ENCODE measurements around the gene NOL8. TPM values are rescaled to one million over a fixed set of nuclear protein-coding genes. Genes with fewer than 3 reads are reported as not detected.
A peak's percentile ranks its signal among the peaks of the same experiment; 100 is the strongest.

NOL8 gene
- 38.6 and 40.1 TPM in 2 replicates for total RNA-seq
- long read RNA-seq, transcript NOL8-204 (7 exons, 1,098 nt) = major isoform, 14 of 127 reads
- long read RNA-seq, partial matches to known transcripts = 99 of 127 reads
- long read RNA-seq, other reads (novel, unspliced or antisense) = 13 of 127 reads

GRCh38 chr9:92325269-92325990, at the start of gene NOL8, which contains the start of gene CENPP:
TSS of gene NOL8 (minus strand) at chr9:92325350. CDS start at chr9:92324161, 1,189 bp downstream.
TSS of gene CENPP (plus strand) at chr9:92325953.
- H3K36me3 Mint-ChIP-seq (ENCODE audit: low read depth) = no peaks in the 10 kb centered on the region
- peak within 1 kb of the TSS; percentile 99 for H3K4me3 Mint-ChIP-seq
- H3K9me3 Mint-ChIP-seq = no peaks in the 10 kb centered on the region
- H3K27me3 Mint-ChIP-seq (ENCODE audit: low read depth) = no peaks in the 10 kb centered on the region
- peak within 1 kb of the TSS; percentile 99 for H3K27ac Mint-ChIP-seq (ENCODE audit: unreplicated experiment)
- H3K4me1 Mint-ChIP-seq = peaks cover 30% of the 10 kb centered on the region
- DNase-seq (ENCODE audit: low read depth, low spot score) = peak; percentile 67
- no peak for TF ChIP-seq CTCF (conservative IDR thresholded peaks at IDR 0.05)

GRCh38 chr9:92373167-92373566, 48.0 kb upstream of the NOL8 start:
- Mint-ChIP-seq H3K4me3 (no peak overlapping the region), H3K4me1 (no peaks in the 10 kb centered on the region), H3K9me3 (peaks cover 6% of the 10 kb centered on the region), H3K27me3 (ENCODE audit: low read depth) (no peaks in the 10 kb centered on the region), H3K27ac (ENCODE audit: unreplicated experiment) (no peak overlapping the region), H3K36me3 (ENCODE audit: low read depth) (peaks cover 13% of the 10 kb centered on the region)
- DNase-seq (ENCODE audit: low read depth, low spot score) = no peak
- no peak for TF ChIP-seq CTCF (conservative IDR thresholded peaks at IDR 0.05)

GRCh38 chr9:92369075-92369474, 43.9 kb upstream of the NOL8 start:
- no peak for DNase-seq (ENCODE audit: low read depth, low spot score)
- H3K27me3 Mint-ChIP-seq (ENCODE audit: low read depth) = no peaks in the 10 kb centered on the region

GRCh38 chr9:92360083-92360482, 34.9 kb upstream of the NOL8 start:
- peak overlapping the region; percentile 12 for H3K27ac Mint-ChIP-seq (ENCODE audit: unreplicated experiment)
- peaks cover 5% of the 10 kb centered on the region for H3K9me3 Mint-ChIP-seq
- peaks cover 19% of the 10 kb centered on the region for H3K36me3 Mint-ChIP-seq (ENCODE audit: low read depth)
- peaks cover 13% of the 10 kb centered on the region for H3K4me1 Mint-ChIP-seq
- no peaks in the 10 kb centered on the region for H3K27me3 Mint-ChIP-seq (ENCODE audit: low read depth)
- no peak overlapping the region for H3K4me3 Mint-ChIP-seq
- DNase-seq (ENCODE audit: low read depth, low spot score) = no peak
- TF ChIP-seq CTCF (conservative IDR thresholded peaks at IDR 0.05) = no peak

More at GRCh38 chr9:92369075-92369474, 43.9 kb upstream of the NOL8 start:
- no peak for TF ChIP-seq CTCF (conservative IDR thresholded peaks at IDR 0.05)
- H3K4me1 Mint-ChIP-seq = no peaks in the 10 kb centered on the region
- H3K9me3 Mint-ChIP-seq = peaks cover 6% of the 10 kb centered on the region
- H3K27ac Mint-ChIP-seq (ENCODE audit: unreplicated experiment) = no peak overlapping the region
- H3K36me3 Mint-ChIP-seq (ENCODE audit: low read depth) = peaks cover 5% of the 10 kb centered on the region
- no peak overlapping the region for H3K4me3 Mint-ChIP-seq

- no peak for DNase-seq (ENCODE audit: low read depth, low spot score)
- no peaks in the 10 kb centered on the region for H3K27me3 Mint-ChIP-seq (ENCODE audit: low read depth)
- no peak overlapping the region for H3K4me3 Mint-ChIP-seq
- TF ChIP-seq CTCF (conservative IDR thresholded peaks at IDR 0.05) = no peak
- peaks cover 13% of the 10 kb centered on the region for H3K4me1 Mint-ChIP-seq
- peaks cover 8% of the 10 kb centered on the region for H3K9me3 Mint-ChIP-seq
- H3K36me3 Mint-ChIP-seq (ENCODE audit: low read depth) = peaks cover 23% of the 10 kb centered on the region
- H3K27ac Mint-ChIP-seq (ENCODE audit: unreplicated experiment) = peak overlapping the region; percentile 86
These were observed 34.3 kb upstream of the NOL8 start for GRCh38 chr9:92359394-92359995.

All from neural crest cell (in vitro differentiated cells).